OCI-LY7 (cell line): Measurements from ENCODE around the gene RBMS2.
"Not testable (repeated sequence)": the region's sequence is repeated elsewhere in the genome, so short reads cannot be mapped to it uniquely, and the experiment has no call there.

Source experiments
- EZH2phosphoT487 ChIP-seq: fragments of 200-600 bp; sonication (generic); IDR thresholded peaks from 2 replicates; pipeline ENCODE4 v1.6.1; 2018; ENCODE audit warnings: low read depth, borderline replicate concordance, mild to moderate bottlenecking, mixed run types, antibody characterized with exemption, low read length, moderate library complexity, mixed read lengths
- TF ChIP-seq, protein P1 (sequence below): fragments of 200-600 bp; sonication (generic); conservative IDR thresholded peaks from 2 replicates; pipeline ENCODE4 v1.5.1; 2014; ENCODE audit warnings: mild to moderate bottlenecking, antibody characterized with exemption, low read length, moderate library complexity, mixed read lengths

DNA sequence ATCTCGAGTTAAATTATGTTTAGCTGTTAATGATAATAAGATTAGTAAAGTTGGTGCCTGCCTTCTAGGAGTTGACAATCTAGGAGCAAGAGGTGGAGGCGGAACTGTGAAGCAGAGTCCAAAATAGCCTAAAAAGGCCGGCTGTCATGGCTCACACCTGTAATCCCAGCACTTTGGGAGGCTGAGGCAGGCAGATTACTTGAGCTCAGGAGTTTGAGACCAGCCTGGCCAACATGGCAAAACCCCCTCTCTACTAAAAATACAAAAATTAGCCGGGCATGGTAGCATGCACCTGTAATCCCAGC, 7.7 kb upstream of the RBMS2 start:
- TF ChIP-seq, protein P1, sequence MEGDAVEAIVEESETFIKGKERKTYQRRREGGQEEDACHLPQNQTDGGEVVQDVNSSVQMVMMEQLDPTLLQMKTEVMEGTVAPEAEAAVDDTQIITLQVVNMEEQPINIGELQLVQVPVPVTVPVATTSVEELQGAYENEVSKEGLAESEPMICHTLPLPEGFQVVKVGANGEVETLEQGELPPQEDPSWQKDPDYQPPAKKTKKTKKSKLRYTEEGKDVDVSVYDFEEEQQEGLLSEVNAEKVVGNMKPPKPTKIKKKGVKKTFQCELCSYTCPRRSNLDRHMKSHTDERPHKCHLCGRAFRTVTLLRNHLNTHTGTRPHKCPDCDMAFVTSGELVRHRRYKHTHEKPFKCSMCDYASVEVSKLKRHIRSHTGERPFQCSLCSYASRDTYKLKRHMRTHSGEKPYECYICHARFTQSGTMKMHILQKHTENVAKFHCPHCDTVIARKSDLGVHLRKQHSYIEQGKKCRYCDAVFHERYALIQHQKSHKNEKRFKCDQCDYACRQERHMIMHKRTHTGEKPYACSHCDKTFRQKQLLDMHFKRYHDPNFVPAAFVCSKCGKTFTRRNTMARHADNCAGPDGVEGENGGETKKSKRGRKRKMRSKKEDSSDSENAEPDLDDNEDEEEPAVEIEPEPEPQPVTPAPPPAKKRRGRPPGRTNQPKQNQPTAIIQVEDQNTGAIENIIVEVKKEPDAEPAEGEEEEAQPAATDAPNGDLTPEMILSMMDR: peak; percentile 23; the same call in 1 of the 2 replicates
- not testable (repeated sequence) for TF ChIP-seq EZH2phosphoT487
